Tibial nerve (tissue), 4 donors: ENCODE results near the gene FYCO1. TPM values are rescaled to one million over a fixed set of nuclear protein-coding genes. Genes with fewer than 3 reads are reported as not detected.
"Not testable (repeated sequence)": the region's sequence is repeated elsewhere in the genome, so short reads cannot be mapped to it uniquely, and the experiment has no call there.

Source experiments
- DNase-seq, 2 donors: peaks; one replicate each; pipeline ENCODE4 v3.0.0-alpha.2; 2019; ENCODE audit warnings: low spot score in 2 of 2
- H3K27ac ChIP-seq, 4 donors: fragments of 200-600 bp; sonication (generic) in 3 of 4; one replicate each; pipeline ENCODE4 v1.5.1; 2017 to 2019; ENCODE audit warnings: mild to moderate bottlenecking in 1 of 4
- H3K27me3 ChIP-seq, 2 donors: fragments of 200-600 bp; sonication (generic) in 1 of 2; one replicate each; pipeline versions ENCODE4 v1.5.1 to v1.6.0; 2017 to 2019
- H3K36me3 ChIP-seq, 3 donors: fragments of 200-600 bp; sonication (generic); one replicate each; pipeline ENCODE4 v1.5.1; 2018 to 2019
- H3K4me1 ChIP-seq, 4 donors: fragments of 200-600 bp; sonication (generic) in 3 of 4; one replicate each; pipeline ENCODE4 v1.5.1; 2017 to 2019
- H3K4me3 ChIP-seq, 4 donors: fragments of 200-600 bp; sonication (generic) in 3 of 4; one replicate each; pipeline ENCODE4 v1.5.1; 2017 to 2019; ENCODE audit warnings: mild to moderate bottlenecking in 1 of 4, moderate library complexity in 1 of 4
- H3K9me3 ChIP-seq, 4 donors: fragments of 200-600 bp; sonication (generic) in 3 of 4; one replicate each; pipeline ENCODE4 v1.5.1; 2017 to 2019
- EP300 ChIP-seq, 2 donors: sonication (generic); formaldehyde crosslinking; IDR thresholded peaks; one replicate each; pipeline ENCODE4 v1.6.1; 2017; ENCODE audit warnings: antibody characterized with exemption in 2 of 2, mild to moderate bottlenecking in 1 of 2
- POLR2A ChIP-seq, 2 donors: fragments of 450-650 bp; IDR thresholded peaks; one replicate each; pipeline ENCODE4 v1.6.1; 2017; ENCODE audit warnings: antibody characterized with exemption in 2 of 2, mild to moderate bottlenecking in 2 of 2, moderate library complexity in 2 of 2
- WGBS, 2 donors: methylation state at CpG; one replicate each; pipeline ENCODE4 v1.1.5; 2018; 5-methylcytosine and 5-hydroxymethylcytosine counted together
- total RNA-seq, 4 donors: library from RNA; depleted of rRNA; stranded (reverse); fragments of >200 nt; gene quantifications; one replicate each; pipeline ENCODE4 v1.1.0, GENCODE V29; 2016
- TF ChIP-seq, protein P1 (sequence below), 5 experiments: fragments of 200-600 bp in 3 of 5; fragments of 450-650 bp in 2 of 5; sonication (generic) in 3 of 5; IDR thresholded peaks; one replicate each; pipeline ENCODE4 v1.5.1; 2016 to 2019; ENCODE audit warnings: antibody characterized with exemption in 5 of 5, mild to moderate bottlenecking in 3 of 5, moderate library complexity in 2 of 5

Gene FYCO1
- total RNA-seq: 10 to 100 TPM; 61.7 to 85.2 (median 67.9) TPM

DNA sequence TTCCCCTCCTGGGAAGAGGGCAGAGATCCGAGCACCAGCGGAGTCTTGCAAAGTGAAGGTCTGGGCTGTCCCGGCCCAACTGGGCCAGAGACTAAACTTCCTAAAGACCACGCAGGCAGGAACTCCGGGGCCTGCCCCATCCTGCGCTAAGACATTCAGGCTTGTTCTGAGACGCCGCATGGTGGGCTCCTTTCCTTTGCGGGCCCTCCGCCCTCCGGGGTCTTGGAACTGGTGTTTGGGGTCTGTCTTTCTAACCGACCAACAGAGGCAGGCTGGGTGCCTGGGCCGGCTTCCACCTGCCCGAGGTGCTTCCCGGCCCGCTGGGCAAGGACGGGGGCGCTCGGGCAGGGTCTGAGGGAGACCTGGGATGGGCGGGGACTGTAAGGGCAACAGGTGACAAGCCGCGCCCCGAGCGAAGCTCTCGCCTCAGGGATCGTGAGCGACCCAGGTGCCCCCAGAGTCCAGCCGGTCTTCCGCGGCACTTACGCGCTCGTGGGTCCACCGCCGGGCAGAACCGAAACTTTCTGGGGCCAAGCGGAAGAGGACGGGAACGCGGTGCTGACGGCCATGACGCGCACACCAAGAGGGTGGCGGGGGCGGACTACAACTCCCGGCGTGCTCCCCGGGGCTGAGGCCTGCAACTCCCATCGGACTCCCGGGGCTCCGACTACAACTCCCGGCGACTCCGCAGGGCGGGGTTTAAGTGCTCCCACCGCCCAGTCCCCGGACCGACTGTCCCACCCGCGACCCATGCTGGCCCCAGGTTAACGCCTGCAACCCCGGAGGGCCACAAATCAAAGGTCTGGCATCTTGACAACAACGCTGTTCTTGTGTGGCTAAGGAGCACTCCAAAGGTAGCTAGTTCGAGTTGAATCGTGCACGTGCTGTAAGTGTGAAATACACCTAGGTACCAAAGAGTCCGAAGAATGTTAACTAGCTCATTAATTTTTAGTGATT lies at the start of gene FYCO1:
FYCO1 (minus strand) TSS at position 589 of the 957 bp plus-strand sequence. CDS start 10,914 bp downstream, outside the sequence.
- Histone ChIP-seq H3K27me3 (no peaks in the 10 kb centered on the region), H3K9me3 (no peaks in the 10 kb centered on the region), H3K4me1 (peaks cover 0 to 38% (median 32%) of the 10 kb centered on the region in 4 donors), H3K36me3 (no peaks in the 10 kb centered on the region), H3K4me3 (peak within 1 kb of the TSS; percentile 59 to 94 (median 74)), H3K27ac (peak within 1 kb of the TSS; percentile 78 to 98 (median 92))
- peak; percentile 87 to 92 for DNase-seq
- TF ChIP-seq EP300 (IDR thresholded peaks at IDR 0.05): peak in 1 of 2 donors; percentile 87
- TF ChIP-seq POLR2A (IDR thresholded peaks at IDR 0.05): peak in 1 of 2 donors; percentile 59
- TF ChIP-seq, protein P1, sequence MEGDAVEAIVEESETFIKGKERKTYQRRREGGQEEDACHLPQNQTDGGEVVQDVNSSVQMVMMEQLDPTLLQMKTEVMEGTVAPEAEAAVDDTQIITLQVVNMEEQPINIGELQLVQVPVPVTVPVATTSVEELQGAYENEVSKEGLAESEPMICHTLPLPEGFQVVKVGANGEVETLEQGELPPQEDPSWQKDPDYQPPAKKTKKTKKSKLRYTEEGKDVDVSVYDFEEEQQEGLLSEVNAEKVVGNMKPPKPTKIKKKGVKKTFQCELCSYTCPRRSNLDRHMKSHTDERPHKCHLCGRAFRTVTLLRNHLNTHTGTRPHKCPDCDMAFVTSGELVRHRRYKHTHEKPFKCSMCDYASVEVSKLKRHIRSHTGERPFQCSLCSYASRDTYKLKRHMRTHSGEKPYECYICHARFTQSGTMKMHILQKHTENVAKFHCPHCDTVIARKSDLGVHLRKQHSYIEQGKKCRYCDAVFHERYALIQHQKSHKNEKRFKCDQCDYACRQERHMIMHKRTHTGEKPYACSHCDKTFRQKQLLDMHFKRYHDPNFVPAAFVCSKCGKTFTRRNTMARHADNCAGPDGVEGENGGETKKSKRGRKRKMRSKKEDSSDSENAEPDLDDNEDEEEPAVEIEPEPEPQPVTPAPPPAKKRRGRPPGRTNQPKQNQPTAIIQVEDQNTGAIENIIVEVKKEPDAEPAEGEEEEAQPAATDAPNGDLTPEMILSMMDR (IDR thresholded peaks at IDR 0.05): peak in 1 of 5 experiments; percentile 24
- 6 to 8% methylated on average over 18 to 22 of the region's 67 CpGs for WGBS, 2 donors

DNA sequence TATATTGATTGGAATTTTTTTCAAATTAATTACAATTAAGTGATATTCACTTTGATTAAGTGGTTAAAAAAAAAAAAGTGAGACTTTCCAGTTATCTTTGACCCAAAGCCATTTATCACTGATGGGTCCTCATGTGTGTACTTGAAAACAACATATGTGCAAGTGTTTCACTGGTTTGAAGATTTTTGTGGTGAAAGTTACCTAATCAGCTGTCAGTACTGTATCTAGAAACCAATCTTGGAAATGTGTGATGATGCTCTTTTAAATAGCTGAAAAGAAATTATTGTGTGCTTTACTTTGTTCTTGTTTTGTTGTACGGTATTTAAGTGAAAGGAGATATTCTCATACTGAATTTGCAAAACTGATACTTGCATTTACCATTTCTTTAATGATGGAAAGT lies 43.3 kb upstream of the FYCO1 start:
- H3K27me3 ChIP-seq: no peaks in the 10 kb centered on the region
- TF ChIP-seq, protein P1 (IDR thresholded peaks at IDR 0.05): no peak
- no peak for TF ChIP-seq EP300 (IDR thresholded peaks at IDR 0.05)
- TF ChIP-seq POLR2A (IDR thresholded peaks at IDR 0.05): no peak
- H3K4me3 ChIP-seq: no peak overlapping the region
- H3K9me3 ChIP-seq: no peaks in the 10 kb centered on the region
- WGBS, 2 donors: 82 to 87% methylated on average over 1 of the region's 1 CpG
- no peak overlapping the region for H3K27ac ChIP-seq
- no peak for DNase-seq
- H3K36me3 ChIP-seq: no peaks in the 10 kb centered on the region
- H3K4me1 ChIP-seq: no peaks in the 10 kb centered on the region

DNA sequence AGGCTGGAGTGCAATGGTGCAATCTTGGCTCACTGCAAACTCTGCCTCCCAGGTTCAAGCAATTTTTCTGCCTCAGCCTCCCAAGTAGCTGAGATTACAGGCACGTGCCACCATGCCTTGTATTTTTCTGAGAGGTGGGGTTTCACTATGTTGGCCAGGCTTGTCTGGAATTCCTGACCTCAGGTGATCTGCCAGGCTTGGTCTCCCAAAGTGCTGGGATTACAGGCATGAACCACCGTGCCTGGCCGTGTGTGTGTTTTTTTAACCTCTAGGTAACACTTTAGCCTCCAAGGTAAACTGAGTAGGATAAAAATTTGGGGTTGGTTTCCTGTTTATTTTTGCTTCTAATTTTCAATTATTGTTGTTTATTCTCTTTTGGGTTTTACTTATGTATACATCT lies 42.4 kb upstream of the FYCO1 start:
- H3K27me3 ChIP-seq, H3K4me1 ChIP-seq, H3K4me3 ChIP-seq, DNase-seq, H3K9me3 ChIP-seq, H3K27ac ChIP-seq, H3K36me3 ChIP-seq: not testable (repeated sequence)
- WGBS, 2 donors: 60 to 68% methylated on average over 3 of the region's 3 CpGs

DNA sequence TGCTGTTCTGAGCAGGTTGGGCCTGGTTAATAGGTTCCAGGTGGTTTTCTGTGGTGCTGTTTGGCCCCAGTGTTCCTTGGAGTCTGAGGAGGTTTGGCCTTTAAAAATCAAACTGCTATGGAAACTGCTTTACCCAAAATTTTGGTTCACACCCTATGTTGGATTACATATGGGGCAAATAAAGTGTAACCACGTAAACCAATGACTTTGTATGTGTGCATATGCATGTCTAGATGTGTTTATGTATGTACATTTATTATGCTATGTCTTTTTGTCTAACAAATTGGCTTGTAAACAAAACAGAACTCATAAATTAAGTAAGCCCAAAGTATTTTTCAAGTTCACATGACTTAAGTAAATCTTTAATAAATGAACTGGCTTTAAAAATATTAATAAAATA lies 40.6 kb upstream of the FYCO1 start:
- TF ChIP-seq, protein P1 (IDR thresholded peaks at IDR 0.05): no peak

DNA sequence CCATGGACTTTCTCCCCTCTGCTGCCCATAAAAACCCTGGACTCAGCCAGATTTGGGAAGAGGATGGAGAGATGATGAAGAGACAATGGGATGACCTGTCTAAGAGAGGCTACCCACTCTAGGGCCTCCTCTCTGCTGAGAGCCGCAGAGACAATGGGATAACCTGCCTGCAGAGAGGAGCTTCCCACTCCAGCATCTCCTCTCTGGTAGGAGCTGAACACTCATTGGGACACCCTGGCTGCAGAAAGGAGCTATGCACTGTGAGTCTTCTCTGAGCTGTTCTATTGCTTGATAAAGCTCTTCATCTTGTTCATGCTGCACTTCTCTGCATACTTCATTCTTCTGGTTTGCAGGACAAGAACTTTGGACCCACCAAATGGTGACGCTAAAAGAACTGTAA lies 36.1 kb upstream of the FYCO1 start:
- TF ChIP-seq, protein P1 (IDR thresholded peaks at IDR 0.05): no peak
- TF ChIP-seq POLR2A (IDR thresholded peaks at IDR 0.05): no peak
- TF ChIP-seq EP300 (IDR thresholded peaks at IDR 0.05): no peak
- no peaks in the 10 kb centered on the region for H3K4me1 ChIP-seq
- DNase-seq: no peak
- H3K4me3 ChIP-seq: no peak overlapping the region
- no peak overlapping the region for H3K27ac ChIP-seq
- WGBS, 2 donors: 78 to 95% methylated on average over 2 of the region's 2 CpGs
- H3K36me3 ChIP-seq: no peaks in the 10 kb centered on the region
- H3K9me3 ChIP-seq: peaks cover 0 to 17% (median 0%) of the 10 kb centered on the region in 4 donors
- no peaks in the 10 kb centered on the region for H3K27me3 ChIP-seq

More for the DNA sequence above, 40.6 kb upstream of the FYCO1 start:
- 79 to 80% methylated on average over 1 of the region's 1 CpG for WGBS, 2 donors
- DNase-seq: no peak
- H3K9me3 ChIP-seq: peaks cover 0 to 6% (median 0%) of the 10 kb centered on the region in 4 donors
- H3K27ac ChIP-seq: no peak overlapping the region
- H3K4me3 ChIP-seq: no peak overlapping the region
- H3K27me3 ChIP-seq: no peaks in the 10 kb centered on the region
- no peaks in the 10 kb centered on the region for H3K4me1 ChIP-seq
- no peaks in the 10 kb centered on the region for H3K36me3 ChIP-seq
